DOHH2 (cell line): ENCODE measurements around the gene SAMD14.

Experiments used
- H3F3A ChIP-seq: fragments of 200-600 bp; sonication (generic), shearing (Covaris generic); 2 replicates; pipeline ENCODE4 v1.6.0; 2016; ENCODE audit warnings: antibody characterized with exemption, mild to moderate bottlenecking; ENCODE audit not compliant: control insufficient read depth, insufficient read depth
- H3K27ac ChIP-seq: fragments of 200-600 bp; sonication (generic); 2 replicates; pipeline ENCODE4 v1.5.1; 2014; ENCODE audit warnings: low read depth, mild to moderate bottlenecking, low read length, moderate library complexity
- H3K27me3 ChIP-seq: fragments of 200-600 bp; sonication (generic); 2 replicates; pipeline ENCODE4 v1.6.1; 2014; ENCODE audit warnings: mild to moderate bottlenecking, low read length, mixed read lengths; ENCODE audit not compliant: control insufficient read depth
- H3K36me3 ChIP-seq: fragments of 200-600 bp; sonication (generic); 2 replicates; pipeline ENCODE4 v1.6.1; 2014; ENCODE audit warnings: mild to moderate bottlenecking, low read length, moderate library complexity, mixed read lengths; ENCODE audit not compliant: control insufficient read depth
- H3K4me1 ChIP-seq: fragments of 200-600 bp; sonication (generic); 2 replicates; pipeline ENCODE4 v1.6.1; 2014; ENCODE audit warnings: mild to moderate bottlenecking, low read length, mixed read lengths; ENCODE audit not compliant: control insufficient read depth
- H3K4me2 ChIP-seq: fragments of 200-600 bp; sonication (generic); 2 replicates; pipeline ENCODE4 v1.6.0; 2014; ENCODE audit warnings: mild to moderate bottlenecking, low read length, moderate library complexity
- H3K4me3 ChIP-seq: fragments of 200-600 bp; sonication (generic); 2 replicates; pipeline ENCODE4 v1.5.1; 2014; ENCODE audit warnings: mild to moderate bottlenecking, low read length, mixed read lengths
- H3K79me2 ChIP-seq: fragments of 200-600 bp; sonication (generic); 2 replicates; pipeline ENCODE4 v1.6.1; 2014; ENCODE audit warnings: mild to moderate bottlenecking, low read length, mixed read lengths; ENCODE audit not compliant: control insufficient read depth
- H3K9me2 ChIP-seq: fragments of 200-600 bp; sonication (generic); replicated peaks from 2 replicates; pipeline ENCODE4 v1.6.1; 2014; ENCODE audit warnings: mild to moderate bottlenecking, low read length, mixed read lengths; ENCODE audit not compliant: control insufficient read depth
- H3K9me3 ChIP-seq: fragments of 200-600 bp; sonication (generic); 2 replicates; pipeline ENCODE4 v1.6.1; 2014; ENCODE audit warnings: antibody characterized with exemption, low read length, mixed read lengths; ENCODE audit not compliant: control insufficient read depth, insufficient read depth
- H4K20me1 ChIP-seq: fragments of 200-600 bp; sonication (generic); 2 replicates; pipeline ENCODE4 v1.6.0; 2014; ENCODE audit warnings: low read depth, mild to moderate bottlenecking, antibody characterized with exemption, low read length, moderate library complexity; ENCODE audit not compliant: control insufficient read depth, insufficient read depth
- EZH2phosphoT487 ChIP-seq: fragments of 200-600 bp; sonication (generic); IDR thresholded peaks from 2 replicates; pipeline ENCODE4 v1.6.1; 2017; ENCODE audit warnings: borderline replicate concordance, mild to moderate bottlenecking, antibody characterized with exemption, low read length, moderate library complexity, mixed read lengths
- TF ChIP-seq, protein P1 (sequence below): fragments of 200-600 bp; sonication (generic); IDR thresholded peaks from one replicate; pipeline ENCODE4 v1.5.1; 2014; ENCODE audit warnings: antibody characterized with exemption, mild to moderate bottlenecking, low read depth, low read length; ENCODE audit not compliant: poor library complexity, severe bottlenecking

Gene SAMD14

DNA sequence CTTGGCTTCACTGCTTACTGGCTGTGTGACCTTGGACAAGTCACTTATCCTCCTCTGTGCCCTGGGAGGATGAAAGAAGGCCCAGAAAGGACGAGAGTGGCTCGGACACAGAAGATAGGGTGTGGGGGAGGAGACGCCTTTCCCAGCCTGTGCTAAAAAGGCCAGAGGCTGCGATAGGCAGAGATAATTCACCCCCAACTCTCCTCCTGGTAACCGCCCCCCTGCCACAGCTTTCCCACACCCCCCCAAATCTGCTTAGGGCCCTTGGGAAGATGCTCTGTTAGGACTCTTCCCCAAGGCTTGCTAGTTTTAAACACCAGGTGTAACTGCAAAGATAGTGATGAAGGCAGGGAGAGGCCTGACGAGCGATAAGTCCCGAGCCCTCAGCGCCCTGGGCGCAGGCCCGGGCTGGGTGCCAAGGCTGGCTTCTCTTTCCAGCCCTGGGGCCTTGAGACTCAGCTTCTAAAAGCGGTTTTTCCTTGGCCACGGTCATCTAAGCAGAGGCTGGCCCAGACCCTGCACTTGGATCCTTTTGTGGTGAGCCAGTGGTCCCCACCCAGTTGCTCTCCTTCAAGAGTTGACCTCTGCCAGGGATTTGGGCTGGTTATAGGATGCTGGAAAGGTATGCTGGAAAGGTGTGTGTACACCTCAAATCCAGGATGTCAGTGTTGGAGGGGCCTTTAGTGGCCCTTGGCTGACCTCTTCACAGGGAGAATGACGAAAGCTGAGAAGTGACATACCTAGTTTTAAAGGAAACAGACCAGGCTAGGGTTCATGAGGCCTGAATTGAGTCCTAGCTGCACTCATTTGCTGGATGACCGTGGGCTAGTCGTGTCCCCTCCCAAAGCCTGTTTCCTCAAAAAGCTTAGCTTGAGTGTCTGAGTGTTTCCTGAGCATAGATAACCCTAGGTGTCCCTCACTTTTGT is 24.0 kb upstream of the SAMD14 start:
- Histone ChIP-seq H3K27me3 (no peaks in the 10 kb centered on the region), H4K20me1 (no peaks in the 10 kb centered on the region), H3K27ac (no peak overlapping the region), H3K4me1 (peaks cover 36% of the 10 kb centered on the region), H3K4me3 (no peak overlapping the region), H3K9me3 (no peaks in the 10 kb centered on the region), H3K36me3 (peaks cover 11% of the 10 kb centered on the region), H3K79me2 (peaks cover 23% of the 10 kb centered on the region), H3K9me2 (no peaks in the 10 kb centered on the region), H3F3A (peaks cover 9% of the 10 kb centered on the region; the same call in 1 of the 2 replicates), H3K4me2 (no peak overlapping the region; the same call in 1 of the 2 replicates)
- no peak for TF ChIP-seq EZH2phosphoT487
- TF ChIP-seq, protein P1, sequence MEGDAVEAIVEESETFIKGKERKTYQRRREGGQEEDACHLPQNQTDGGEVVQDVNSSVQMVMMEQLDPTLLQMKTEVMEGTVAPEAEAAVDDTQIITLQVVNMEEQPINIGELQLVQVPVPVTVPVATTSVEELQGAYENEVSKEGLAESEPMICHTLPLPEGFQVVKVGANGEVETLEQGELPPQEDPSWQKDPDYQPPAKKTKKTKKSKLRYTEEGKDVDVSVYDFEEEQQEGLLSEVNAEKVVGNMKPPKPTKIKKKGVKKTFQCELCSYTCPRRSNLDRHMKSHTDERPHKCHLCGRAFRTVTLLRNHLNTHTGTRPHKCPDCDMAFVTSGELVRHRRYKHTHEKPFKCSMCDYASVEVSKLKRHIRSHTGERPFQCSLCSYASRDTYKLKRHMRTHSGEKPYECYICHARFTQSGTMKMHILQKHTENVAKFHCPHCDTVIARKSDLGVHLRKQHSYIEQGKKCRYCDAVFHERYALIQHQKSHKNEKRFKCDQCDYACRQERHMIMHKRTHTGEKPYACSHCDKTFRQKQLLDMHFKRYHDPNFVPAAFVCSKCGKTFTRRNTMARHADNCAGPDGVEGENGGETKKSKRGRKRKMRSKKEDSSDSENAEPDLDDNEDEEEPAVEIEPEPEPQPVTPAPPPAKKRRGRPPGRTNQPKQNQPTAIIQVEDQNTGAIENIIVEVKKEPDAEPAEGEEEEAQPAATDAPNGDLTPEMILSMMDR: no peak

DNA sequence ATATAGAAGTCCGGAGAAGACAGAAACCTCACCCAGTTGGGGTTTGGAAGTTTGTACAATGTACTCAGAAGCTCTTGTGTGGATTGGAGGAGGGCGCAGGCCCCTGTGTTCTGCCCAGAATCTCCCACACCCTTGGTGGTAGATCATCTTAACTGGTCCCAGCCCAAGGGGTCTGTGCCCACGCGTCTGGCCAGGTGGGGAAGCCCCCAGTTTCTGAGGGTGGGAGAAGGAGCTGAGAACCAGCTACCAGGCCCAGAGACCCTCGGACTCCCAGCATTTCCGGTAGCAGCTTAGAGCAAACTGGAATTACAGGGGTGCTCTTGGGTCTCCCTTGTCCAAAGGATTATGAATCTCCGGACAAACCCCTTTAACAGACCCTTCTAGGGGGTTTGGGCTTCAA is 22.8 kb upstream of the SAMD14 start:
- peaks cover 39% of the 10 kb centered on the region for H3K4me1 ChIP-seq
- H3K9me2 ChIP-seq: no peaks in the 10 kb centered on the region
- no peaks in the 10 kb centered on the region for H3K9me3 ChIP-seq
- H3K27ac ChIP-seq: no peak overlapping the region
- H3K79me2 ChIP-seq: peaks cover 35% of the 10 kb centered on the region
- H3K36me3 ChIP-seq: peaks cover 16% of the 10 kb centered on the region
- H3K4me2 ChIP-seq: peak overlapping the region; percentile 99
- no peaks in the 10 kb centered on the region for H3K27me3 ChIP-seq
- peaks cover 12% of the 10 kb centered on the region for H3F3A ChIP-seq
- no peaks in the 10 kb centered on the region for H4K20me1 ChIP-seq
- peak overlapping the region; percentile 90 for H3K4me3 ChIP-seq
- TF ChIP-seq EZH2phosphoT487: no peak
- TF ChIP-seq, protein P1: no peak

DNA sequence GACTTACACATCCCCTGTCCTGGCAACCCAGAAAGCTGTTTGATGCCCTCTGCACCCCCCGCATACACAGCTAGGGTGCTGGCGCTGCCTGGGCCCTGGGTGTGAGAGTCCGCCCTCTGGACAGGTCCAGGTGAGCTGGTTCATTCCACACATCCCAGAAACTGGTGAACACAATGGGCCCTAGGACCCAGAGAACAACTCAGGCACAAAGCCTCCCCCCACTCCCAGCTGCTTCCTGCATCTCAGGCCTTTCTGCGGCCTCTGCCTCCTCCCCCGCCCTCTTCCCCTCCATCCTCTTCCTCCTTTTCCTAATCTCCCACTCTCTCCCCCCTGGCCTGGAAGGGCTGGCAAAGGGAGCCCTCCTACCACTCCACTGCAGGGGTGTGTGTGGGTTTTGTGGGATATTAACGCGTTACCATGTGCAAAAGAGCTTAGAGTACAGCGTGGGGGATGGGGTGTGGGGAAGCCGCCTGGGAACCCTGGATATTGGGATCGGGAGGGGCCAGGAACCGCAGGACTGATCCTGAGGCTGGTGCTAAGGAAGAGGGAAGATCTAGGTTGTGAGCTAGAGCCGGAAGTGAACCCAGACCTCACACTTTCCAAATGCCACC is 22.1 kb upstream of the SAMD14 start:
- Histone ChIP-seq H3K4me2 (peak overlapping the region; percentile 99), H3F3A (peaks cover 12% of the 10 kb centered on the region), H3K9me2 (no peaks in the 10 kb centered on the region), H4K20me1 (no peaks in the 10 kb centered on the region), H3K9me3 (no peaks in the 10 kb centered on the region), H3K27ac (peak overlapping the region; percentile 96), H3K4me1 (peaks cover 45% of the 10 kb centered on the region), H3K36me3 (peaks cover 23% of the 10 kb centered on the region), H3K79me2 (peaks cover 41% of the 10 kb centered on the region), H3K27me3 (no peaks in the 10 kb centered on the region), H3K4me3 (peak overlapping the region; percentile 90)
- TF ChIP-seq, protein P1: no peak
- no peak for TF ChIP-seq EZH2phosphoT487
